NCI-H69 (cell line): ENCODE data around the gene MIGA1.
"Not testable (repeated sequence)": the region's sequence is repeated elsewhere in the genome, so short reads cannot be mapped to it uniquely, and the experiment has no call there.

Experiments
- DNase-seq: peaks from one replicate; lab custom pipeline; 2025; lab: John Stamatoyannopoulos, UW

Gene MIGA1

GRCh38 chr1:77906624-77907023 lies 127.2 kb downstream of the MIGA1 start:
- DNase-seq = no peak

DNA sequence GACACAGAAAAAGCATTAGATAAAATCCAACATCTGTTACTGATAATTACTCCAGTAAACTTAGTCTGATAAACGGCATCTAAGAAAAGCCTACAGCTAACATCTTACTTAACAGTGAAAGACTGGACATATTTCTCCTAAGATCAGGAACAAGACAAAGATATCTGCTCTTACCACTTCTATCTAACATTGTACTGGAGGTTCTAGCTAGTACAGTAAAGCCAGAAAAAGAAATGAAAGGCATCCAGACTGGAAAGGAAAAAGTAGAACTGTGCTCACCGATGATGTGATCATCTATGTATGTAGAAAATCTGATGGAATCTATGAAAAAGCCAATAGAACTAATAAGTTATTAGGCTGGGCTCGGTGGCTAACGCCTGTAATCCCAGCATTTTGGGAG lies 130.7 kb downstream of the MIGA1 start:
- DNase-seq = no peak

DNA sequence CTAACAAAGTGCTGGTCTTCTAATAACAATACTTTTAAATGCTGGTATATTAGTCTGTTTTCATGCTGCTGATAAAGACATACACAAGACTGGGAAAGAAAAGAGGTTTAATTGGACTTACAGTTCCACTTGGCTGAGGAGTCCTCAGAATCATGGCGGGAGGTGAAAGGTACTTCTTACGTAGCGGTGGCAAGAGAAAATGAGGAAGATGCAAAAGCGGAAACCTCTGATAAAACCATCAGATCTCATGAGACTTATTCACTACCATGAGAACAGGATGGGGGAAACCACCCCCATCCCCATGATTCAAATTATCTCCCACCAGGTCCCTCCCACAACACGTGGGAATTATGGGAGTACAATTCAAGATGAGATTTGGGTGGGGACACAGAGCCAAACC lies 139.5 kb downstream of the MIGA1 start:
- not testable (repeated sequence) for DNase-seq

- no peak for DNase-seq
These were observed 146.1 kb downstream of the MIGA1 start for GRCh38 chr1:77925518-77925917.

DNA sequence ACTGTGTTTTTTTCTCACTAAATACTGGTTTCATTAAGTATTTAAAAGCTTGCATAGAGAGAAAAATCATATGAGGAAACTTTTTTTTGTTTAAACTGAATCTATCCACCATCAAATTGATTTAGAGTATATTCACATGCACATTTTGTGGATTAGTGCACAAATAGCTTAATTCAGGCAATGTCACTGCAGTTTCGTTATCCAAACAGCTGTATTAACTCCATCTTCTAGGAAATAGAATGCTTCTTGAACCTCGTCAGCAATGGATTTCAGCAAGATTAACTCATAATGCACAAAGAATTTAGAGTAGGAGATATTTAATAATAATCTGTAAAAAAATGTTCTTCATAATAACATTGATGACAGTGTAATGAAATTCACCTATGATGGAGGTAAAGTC lies 146.5 kb downstream of the MIGA1 start:
- DNase-seq = no peak

DNA sequence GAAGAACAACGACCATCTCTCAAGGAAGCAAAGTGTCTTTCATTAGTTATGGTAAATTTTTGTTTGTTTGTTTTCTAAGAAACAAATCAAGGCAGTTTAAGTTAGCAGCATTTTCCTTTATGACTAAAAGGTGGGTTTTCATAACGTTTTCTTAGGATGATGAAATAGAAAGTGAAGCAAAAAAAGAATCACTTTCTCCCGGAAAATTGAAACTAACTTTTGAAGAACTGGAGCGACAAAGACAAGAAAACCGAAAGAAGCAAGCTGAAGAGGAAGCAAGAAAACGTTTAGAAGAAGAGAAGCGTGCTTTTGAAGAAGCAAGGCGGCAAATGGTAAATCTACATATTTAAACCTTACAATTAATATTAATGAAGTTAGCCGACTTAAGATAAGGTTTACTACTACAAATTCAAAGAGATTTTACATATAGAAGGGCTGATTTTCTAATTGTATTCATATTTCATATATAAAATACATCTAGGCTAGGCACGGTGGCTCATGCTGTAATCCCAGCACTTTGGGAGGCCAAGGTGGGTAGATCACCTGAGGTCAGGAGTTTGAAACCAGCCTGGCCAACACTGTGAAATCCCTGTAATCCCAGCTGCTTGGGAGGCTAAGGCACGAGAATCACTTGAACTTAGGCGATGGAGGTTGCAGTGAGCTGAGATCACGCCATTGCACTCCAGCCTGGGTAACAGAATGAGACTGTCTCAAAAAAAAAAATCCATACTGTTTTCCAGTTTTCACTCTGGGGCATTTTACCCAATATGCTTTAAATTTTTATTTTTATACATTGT lies 147.3 kb downstream of the MIGA1 start:
- no peak for DNase-seq

DNA sequence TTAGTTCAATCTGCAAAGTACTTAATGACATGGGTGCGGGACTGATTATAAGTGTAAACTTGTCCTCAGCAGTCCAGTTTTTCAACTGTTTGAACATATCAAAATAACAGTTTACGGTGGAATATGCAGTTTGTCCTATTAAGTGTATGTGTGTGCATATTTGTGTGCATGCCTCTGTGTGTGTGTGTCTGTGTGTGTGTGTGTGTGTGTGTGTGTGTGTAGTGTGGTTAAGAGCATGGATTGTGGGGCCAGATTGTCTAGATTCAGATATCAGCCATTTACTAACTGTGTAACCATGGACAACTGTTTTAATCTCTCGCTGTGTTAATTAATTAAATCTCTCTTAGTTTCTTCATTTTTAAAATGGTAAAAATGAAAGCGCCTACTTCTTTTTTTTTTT lies 148.0 kb downstream of the MIGA1 start:
- DNase-seq = no peak
